HL-60 (cell line): ENCODE measurements around the gene AKAP13.

Experiments used
- DNase-seq, 2 experiments: peaks; one replicate each; pipeline ENCODE4 v3.0.0-alpha.2; 2010 to 2020; ENCODE audit warnings: low read depth in 1 of 2, low spot score in 1 of 2
- H3K27ac ChIP-seq: fragments of 250-450 bp; sonication (Bioruptor Pico); replicated peaks from 2 replicates; pipeline ENCODE4 v1.5.1; 2020; ENCODE audit warnings: mild to moderate bottlenecking, moderate library complexity
- H3K27me3 ChIP-seq: fragments of 250-450 bp; sonication (Bioruptor Pico); 2 replicates; pipeline ENCODE4 v1.5.1; 2021; ENCODE audit warnings: mild to moderate bottlenecking, moderate library complexity; ENCODE audit not compliant: insufficient read depth, poor library complexity, severe bottlenecking
- H3K4me3 ChIP-seq: replicated peaks from 2 replicates; pipeline ENCODE4 v1.5.1; 2011; ENCODE audit warnings: mild to moderate bottlenecking, control low read depth, low read length; ENCODE audit not compliant: insufficient read depth
- CTCF ChIP-seq: IDR thresholded peaks from one replicate; pipeline ENCODE4 v1.5.1; 2011; ENCODE audit warnings: low read length, control low read depth, inconsistent platforms; ENCODE audit not compliant: insufficient read depth
- GABPA ChIP-seq: IDR thresholded peaks from 2 replicates; pipeline ENCODE4 v1.6.1; 2012; ENCODE audit warnings: low read depth
- POLR2AphosphoS5 ChIP-seq: IDR thresholded peaks from 2 replicates; pipeline ENCODE4 v1.6.1; 2012; ENCODE audit warnings: low read depth
- SPI1 ChIP-seq: IDR thresholded peaks from 2 replicates; pipeline ENCODE4 v1.6.1; 2012; ENCODE audit warnings: low read depth, mild to moderate bottlenecking, borderline replicate concordance
- TF ChIP-seq, protein P1 (sequence below): IDR thresholded peaks from 2 replicates; pipeline ENCODE4 v1.6.1; 2012; ENCODE audit warnings: low read depth; ENCODE audit not compliant: insufficient replicate concordance

Gene AKAP13

DNA sequence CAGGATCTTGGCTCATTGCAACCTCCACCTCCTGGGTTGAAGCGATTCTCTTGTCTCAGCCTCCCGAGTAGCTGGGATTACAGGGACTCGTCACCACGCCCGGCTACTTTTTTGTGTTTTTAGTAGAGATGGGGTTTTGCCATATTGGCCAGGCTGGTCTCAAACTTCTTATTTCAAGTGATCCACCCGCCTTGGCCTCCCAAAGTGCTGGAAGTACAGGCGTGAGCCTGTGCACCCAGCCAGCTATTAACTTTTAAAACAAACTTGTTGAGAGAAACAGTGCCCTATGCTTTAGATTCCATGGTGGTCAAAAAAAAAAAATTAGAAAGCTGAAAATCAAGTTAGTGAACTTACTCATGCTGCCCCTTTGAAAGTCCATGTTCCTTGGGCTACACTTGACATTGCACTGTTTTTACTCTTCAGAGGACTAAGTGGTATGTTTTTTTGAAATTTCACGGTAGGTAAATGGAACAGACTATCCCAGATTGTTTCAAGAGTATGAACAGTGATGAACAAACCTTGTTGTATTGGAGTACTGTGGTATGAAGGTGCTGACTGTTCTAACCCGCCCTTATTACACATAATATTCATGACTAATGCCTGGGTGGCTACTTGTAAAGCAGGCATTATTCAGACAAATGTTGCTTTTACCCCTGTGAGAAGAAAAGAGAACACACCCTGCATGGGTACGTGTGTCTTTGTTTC, 207.5 kb downstream of the AKAP13 start:
- DNase-seq = no peak
- no peak overlapping the region for H3K4me3 ChIP-seq
- no peak overlapping the region for H3K27ac ChIP-seq
- TF ChIP-seq CTCF (no peak), SPI1 (no peak), POLR2AphosphoS5 (no peak), GABPA (no peak)
- TF ChIP-seq, protein P1, sequence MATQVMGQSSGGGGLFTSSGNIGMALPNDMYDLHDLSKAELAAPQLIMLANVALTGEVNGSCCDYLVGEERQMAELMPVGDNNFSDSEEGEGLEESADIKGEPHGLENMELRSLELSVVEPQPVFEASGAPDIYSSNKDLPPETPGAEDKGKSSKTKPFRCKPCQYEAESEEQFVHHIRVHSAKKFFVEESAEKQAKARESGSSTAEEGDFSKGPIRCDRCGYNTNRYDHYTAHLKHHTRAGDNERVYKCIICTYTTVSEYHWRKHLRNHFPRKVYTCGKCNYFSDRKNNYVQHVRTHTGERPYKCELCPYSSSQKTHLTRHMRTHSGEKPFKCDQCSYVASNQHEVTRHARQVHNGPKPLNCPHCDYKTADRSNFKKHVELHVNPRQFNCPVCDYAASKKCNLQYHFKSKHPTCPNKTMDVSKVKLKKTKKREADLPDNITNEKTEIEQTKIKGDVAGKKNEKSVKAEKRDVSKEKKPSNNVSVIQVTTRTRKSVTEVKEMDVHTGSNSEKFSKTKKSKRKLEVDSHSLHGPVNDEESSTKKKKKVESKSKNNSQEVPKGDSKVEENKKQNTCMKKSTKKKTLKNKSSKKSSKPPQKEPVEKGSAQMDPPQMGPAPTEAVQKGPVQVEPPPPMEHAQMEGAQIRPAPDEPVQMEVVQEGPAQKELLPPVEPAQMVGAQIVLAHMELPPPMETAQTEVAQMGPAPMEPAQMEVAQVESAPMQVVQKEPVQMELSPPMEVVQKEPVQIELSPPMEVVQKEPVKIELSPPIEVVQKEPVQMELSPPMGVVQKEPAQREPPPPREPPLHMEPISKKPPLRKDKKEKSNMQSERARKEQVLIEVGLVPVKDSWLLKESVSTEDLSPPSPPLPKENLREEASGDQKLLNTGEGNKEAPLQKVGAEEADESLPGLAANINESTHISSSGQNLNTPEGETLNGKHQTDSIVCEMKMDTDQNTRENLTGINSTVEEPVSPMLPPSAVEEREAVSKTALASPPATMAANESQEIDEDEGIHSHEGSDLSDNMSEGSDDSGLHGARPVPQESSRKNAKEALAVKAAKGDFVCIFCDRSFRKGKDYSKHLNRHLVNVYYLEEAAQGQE = no peak
- H3K27me3 ChIP-seq = no peaks in the 10 kb centered on the region

DNA sequence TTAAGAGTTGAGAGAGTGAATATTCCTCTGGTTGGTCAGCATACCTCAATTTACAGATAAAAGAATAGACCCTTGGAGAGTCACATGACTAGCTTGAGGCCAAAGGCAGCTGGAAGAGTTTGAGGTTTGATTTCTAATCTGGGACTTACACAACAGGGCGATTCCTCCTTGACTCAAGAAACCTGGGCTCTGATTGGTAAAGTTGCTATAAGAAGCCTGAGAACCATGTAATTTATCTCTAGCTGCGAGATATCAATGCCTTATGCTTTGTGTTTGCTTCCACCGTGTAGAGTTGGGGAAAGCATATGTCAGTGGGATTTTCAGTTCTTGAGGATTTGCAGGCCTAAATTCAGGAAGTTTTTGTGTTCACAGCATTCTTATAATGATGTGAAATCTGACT, 208.3 kb downstream of the AKAP13 start:
- no peak for TF ChIP-seq GABPA
- TF ChIP-seq CTCF = no peak
- no peak for TF ChIP-seq POLR2AphosphoS5
- TF ChIP-seq SPI1 = no peak
- TF ChIP-seq, protein P1 = no peak
- no peak for DNase-seq
- H3K27ac ChIP-seq = no peak overlapping the region
- H3K4me3 ChIP-seq = no peak overlapping the region
- H3K27me3 ChIP-seq = no peaks in the 10 kb centered on the region

GRCh38 chr15:85589851-85590250, 209.4 kb downstream of the AKAP13 start:
- H3K27ac ChIP-seq = no peak overlapping the region
- DNase-seq = no peak

More at GRCh38 chr15:85589851-85590250, 209.4 kb downstream of the AKAP13 start:
- no peak for TF ChIP-seq CTCF
- TF ChIP-seq SPI1 = no peak
- no peak for TF ChIP-seq POLR2AphosphoS5
- TF ChIP-seq, protein P1 = no peak
- no peak for TF ChIP-seq GABPA
- no peak overlapping the region for H3K4me3 ChIP-seq
- H3K27me3 ChIP-seq = no peaks in the 10 kb centered on the region
